IMR-90 (cell line): Measurements from ENCODE around the gene SLC25A11. TPM values are rescaled to one million over a fixed set of nuclear protein-coding genes. Genes with fewer than 3 reads are reported as not detected.
A peak's percentile ranks its signal among the peaks of the same experiment; 100 is the strongest.

ENCODE experiments used
- ATAC-seq: fragments of 200-7000 bp; cut with Tn5 transposase; 2 replicates; pipeline ENCODE4 v1.9.1; 2020; ENCODE audit warnings: low read depth, mild to moderate bottlenecking, moderate library complexity
- BruUV-seq: library from RNA; stranded (reverse); fragments of 400-500 nt; replicated peaks from 2 replicates; lab custom pipeline; 2021; lab: Mats Ljungman, UMichigan
- CTCF ChIA-PET: fragments of 300-600 bp; formaldehyde crosslinking; extraction: SDS; loops from one replicate; lab custom pipeline; 2021; ENCODE audit warnings: antibody characterized with exemption; lab: Yijun Ruan, JAX
- POLR2A ChIA-PET: fragments of 300-600 bp; sonication (Branson Sonifier 250); formaldehyde crosslinking; loops from one replicate; lab custom pipeline; 2022; ENCODE audit warnings: antibody characterized with exemption; ENCODE audit not compliant: unreplicated experiment; lab: Charles Lee
- DNase-seq: peaks from one replicate; pipeline ENCODE4 v3.0.0; 2013
- H2AFZ ChIP-seq: replicated peaks from 2 replicates; pipeline ENCODE3; 2013; ENCODE audit warnings: low read length, mild to moderate bottlenecking; ENCODE audit not compliant: poor library complexity
- H2AK5ac ChIP-seq: 2 replicates; pipeline ENCODE4 v1.6.1; 2013; ENCODE audit warnings: low read depth, low read length, inconsistent platforms
- H2AK9ac ChIP-seq: replicated peaks from 2 replicates; pipeline ENCODE3; 2013; ENCODE audit warnings: mild to moderate bottlenecking, low read depth, low read length, moderate library complexity; ENCODE audit not compliant: poor library complexity
- H2BK120ac ChIP-seq: 2 replicates; pipeline ENCODE4 v1.6.1; 2013; ENCODE audit warnings: low read depth, low read length, inconsistent platforms
- H2BK15ac ChIP-seq: 3 replicates; pipeline ENCODE4 v1.6.1; 2013; ENCODE audit warnings: low read depth, low read length, inconsistent platforms
- H2BK20ac ChIP-seq: 2 replicates; pipeline ENCODE4 v1.6.1; 2013; ENCODE audit warnings: low read depth, mild to moderate bottlenecking, inconsistent platforms, low read length, moderate library complexity
- H2BK5ac ChIP-seq: 2 replicates; pipeline ENCODE4 v1.6.1; 2013; ENCODE audit warnings: mild to moderate bottlenecking, low read depth, low read length, inconsistent platforms; ENCODE audit not compliant: poor library complexity, severe bottlenecking
- H3K14ac ChIP-seq: replicated peaks from 2 replicates; pipeline ENCODE4 v1.6.1; 2013; ENCODE audit warnings: low read depth, low read length, inconsistent platforms
- H3K18ac ChIP-seq: 2 replicates; pipeline ENCODE4 v1.6.1; 2013; ENCODE audit warnings: low read depth, low read length, control low read depth
- H3K23ac ChIP-seq: 2 replicates; pipeline ENCODE4 v1.6.1; 2013; ENCODE audit warnings: low read depth, low read length, inconsistent platforms
- H3K27ac ChIP-seq: 2 replicates; pipeline ENCODE4 v1.5.1; 2013; ENCODE audit warnings: mild to moderate bottlenecking, control low read depth, low read length; ENCODE audit not compliant: insufficient read depth
- H3K27me3 ChIP-seq: 2 replicates; pipeline ENCODE4 v1.6.1; 2013; ENCODE audit warnings: low read length; ENCODE audit not compliant: control insufficient read depth, insufficient read depth
- H3K36me3 ChIP-seq: 2 replicates; pipeline ENCODE4 v1.6.1; 2013; ENCODE audit warnings: low read length, mixed read lengths; ENCODE audit not compliant: control insufficient read depth, insufficient read depth
- H3K4ac ChIP-seq: 2 replicates; pipeline ENCODE4 v1.6.1; 2013; ENCODE audit warnings: low read depth, low read length, inconsistent platforms
- H3K4me1 ChIP-seq: 2 replicates; pipeline ENCODE4 v1.6.1; 2013; ENCODE audit warnings: low read length, mixed read lengths; ENCODE audit not compliant: control insufficient read depth, insufficient read depth
- H3K4me2 ChIP-seq: 2 replicates; pipeline ENCODE4 v1.6.1; 2013; ENCODE audit warnings: low read depth, mild to moderate bottlenecking, control low read depth, low read length, moderate library complexity
- H3K4me3 ChIP-seq: 2 replicates; pipeline ENCODE4 v1.5.1; 2013; ENCODE audit warnings: low read depth, mild to moderate bottlenecking, control low read depth, low read length, moderate library complexity; ENCODE audit not compliant: insufficient read depth
- H3K56ac ChIP-seq: 2 replicates; pipeline ENCODE4 v1.6.1; 2013; ENCODE audit warnings: low read length, inconsistent platforms; ENCODE audit not compliant: insufficient read depth; ENCODE audit errors: extremely low read depth
- H3K79me1 ChIP-seq, 2 experiments: 2 replicates each; pipeline ENCODE4 v1.6.1; 2013; ENCODE audit warnings: low read length in 2 of 2, inconsistent platforms in 1 of 2, low read depth in 1 of 2
- H3K9ac ChIP-seq: 2 replicates; pipeline ENCODE4 v1.6.1; 2013; ENCODE audit warnings: low read depth, low read length, control low read depth
- H3K9me1 ChIP-seq: 2 replicates; pipeline ENCODE4 v1.6.1; 2013; ENCODE audit warnings: low read length, inconsistent platforms; ENCODE audit not compliant: insufficient read depth
- H3K9me3 ChIP-seq: 2 replicates; pipeline ENCODE4 v1.6.1; 2013; ENCODE audit warnings: low read length; ENCODE audit not compliant: control insufficient read depth, insufficient read depth
- H4K20me1 ChIP-seq: 2 replicates; pipeline ENCODE4 v1.6.1; 2013; ENCODE audit warnings: low read length, inconsistent platforms; ENCODE audit not compliant: insufficient read depth
- H4K5ac ChIP-seq: 2 replicates; pipeline ENCODE4 v1.6.1; 2013; ENCODE audit warnings: mild to moderate bottlenecking, low read depth, low read length, control low read depth
- H4K8ac ChIP-seq, 2 experiments: 2 replicates each; pipeline ENCODE4 v1.6.1; 2013; ENCODE audit warnings: low read depth in 2 of 2, low read length in 2 of 2, control low read depth in 1 of 2, inconsistent platforms in 1 of 2
- H4K91ac ChIP-seq: 2 replicates; pipeline ENCODE4 v1.6.1; 2013; ENCODE audit warnings: low read depth, low read length, inconsistent platforms; ENCODE audit not compliant: insufficient read depth
- CEBPB ChIP-seq: IDR thresholded peaks from 2 replicates; pipeline ENCODE4 v1.6.1; 2012; ENCODE audit warnings: low read depth, low read length, improper control_type of control experiment
- RAD21 ChIP-seq: IDR thresholded peaks from 2 replicates; pipeline ENCODE4 v1.6.1; 2012; ENCODE audit warnings: low read length, improper control_type of control experiment
- RFX5 ChIP-seq: IDR thresholded peaks from 2 replicates; pipeline ENCODE4 v1.8.0; 2012; ENCODE audit warnings: low read depth, mild to moderate bottlenecking, low read length, moderate library complexity
- WGBS, 2 experiments: methylation state at CpG; one replicate each; pipeline versions ENCODE4 v1.1.5 to v1.1.7; 2013; ENCODE audit warnings: missing lambda C conversion rate in 2 of 2; ENCODE audit not compliant: insufficient read length in 1 of 2; ENCODE audit errors: extremely low coverage in 2 of 2; 5-methylcytosine and 5-hydroxymethylcytosine counted together
- dilution Hi-C: fragments of 300-500 bp; cut with HindIII; formaldehyde crosslinking; loops from one replicate; pipeline ENCODE4 v1.14.3; 2018; ENCODE audit warnings: low sequenced_read_pairs; ENCODE audit not compliant: unreplicated experiment
- in situ Hi-C: fragments of 300-500 bp; cut with MboI; formaldehyde crosslinking; loops from 3 replicates; pipeline ENCODE4 v1.14.3; 2019; ENCODE audit warnings: low sequenced_read_pairs, inconsistent platforms, mixed read lengths
- intact Hi-C: fragments of 100-400 bp; cut with micrococcal nuclease; formaldehyde crosslinking; loops from 2 replicates; pipeline ENCODE4 v1.10.0; 2022
- polyA plus RNA-seq, 3 experiments: library from polyadenylated mRNA; depleted of rRNA; stranded (reverse); fragments of >200 nt; gene quantifications; 2 replicates each; pipeline ENCODE4 v1.2.3, GENCODE V29; 2012; ENCODE audit warnings: low replicate concordance in 1 of 3
- total RNA-seq: library from RNA; depleted of rRNA; stranded (reverse); fragments of >200 nt; gene quantifications from 2 replicates; pipeline ENCODE4 v1.2.3, GENCODE V29; 2012

Gene SLC25A11
- total and polyA plus RNA-seq, 2 of the 4 experiments (the other 2 are of a cell fraction), result 35.0 to 62.2 TPM

- no peak within 1 kb of the TSS for H3K14ac ChIP-seq
- in situ Hi-C loops, result no loop called here
- no peaks in the 10 kb centered on the region; the same call in 1 of the 2 replicates for H3K27me3 ChIP-seq
- H3K27ac ChIP-seq, result no peak within 1 kb of the TSS
- peaks cover 28% of the 10 kb centered on the region for H3K36me3 ChIP-seq
- no peaks in the 10 kb centered on the region for H3K4me1 ChIP-seq
- no peaks in the 10 kb centered on the region; the same call in 1 of the 2 replicates for H3K9me3 ChIP-seq
- no peak within 1 kb of the TSS for H3K56ac ChIP-seq
- dilution Hi-C loops, result no loop called here
- ChIA-PET POLR2A (no interaction called here), CTCF (no interaction called here)
- H3K4ac ChIP-seq, result peak within 1 kb of the TSS; percentile 40; the same call in 1 of the 2 replicates
- DNase-seq (peak; percentile 79), ATAC-seq (peak; percentile 58)
- peak within 1 kb of the TSS; percentile 16 to 93; a peak in 2 of 4 replicates for H4K8ac ChIP-seq
- peak within 1 kb of the TSS; percentile 45 for H3K4me3 ChIP-seq
- H4K20me1 ChIP-seq, result no peaks in the 10 kb centered on the region; the same call in none of the 2 replicates
- intact Hi-C loops, result no loop called here
- no peak within 1 kb of the TSS for H2BK15ac ChIP-seq
- no peak within 1 kb of the TSS for H2BK5ac ChIP-seq
- no peak within 1 kb of the TSS for H2BK20ac ChIP-seq
- H4K91ac ChIP-seq, result no peak within 1 kb of the TSS
- no TSS peak for BruUV-seq
- H4K5ac ChIP-seq, result peak within 1 kb of the TSS; percentile 37; the same call in 1 of the 2 replicates
- peak within 1 kb of the TSS; percentile 58 for H2AK9ac ChIP-seq
- H3K23ac ChIP-seq, result peak within 1 kb of the TSS; percentile 84; the same call in 1 of the 2 replicates
- WGBS, 2 experiments, result 18% methylated on average over 35 of the region's 60 CpGs; no CpG with 5 or more reads in 1 of the 2 experiments
- peaks cover 4% of the 10 kb centered on the region; the same call in 1 of the 2 replicates for H3K9me1 ChIP-seq
- peak within 1 kb of the TSS; percentile 86 for H2AFZ ChIP-seq
- peak within 1 kb of the TSS; percentile 50 for H3K4me2 ChIP-seq
- H2AK5ac ChIP-seq, result 0 out of 2 replicates have a peak within 1 kb of the TSS, but pooled peaks have one; percentile 48
- 0 out of 2 replicates have a peak within 1 kb of the TSS, but pooled peaks have one; percentile 0 for H2BK120ac ChIP-seq
- H3K79me1 ChIP-seq, result no peaks in the 10 kb centered on the region
- H3K18ac ChIP-seq, result 0 out of 2 replicates have a peak within 1 kb of the TSS, but pooled peaks have one; percentile 1
- no peak within 1 kb of the TSS for H3K9ac ChIP-seq
- no peak for TF ChIP-seq RFX5
- TF ChIP-seq CEBPB, result peak; percentile 94
- TF ChIP-seq RAD21, result no peak
These were observed 40.3 kb downstream of the SLC25A11 start, which contains the start of gene C17orf107 for GRCh38 chr17:4899341-4900230. TSS of gene C17orf107 (plus strand) at chr17:4899536. CDS start at chr17:4899763, 227 bp downstream.
